COLO668 (cell line): Measurements from ENCODE around the gene CFLAR.

Source experiments
- DNase-seq: peaks from one replicate; lab custom pipeline; 2025; ENCODE audit not compliant: unreplicated experiment; lab: John Stamatoyannopoulos, UW

Gene CFLAR

GRCh38 chr2:201205515-201205849 lies 89.5 kb downstream of the CFLAR start:
- no peak for DNase-seq

DNA sequence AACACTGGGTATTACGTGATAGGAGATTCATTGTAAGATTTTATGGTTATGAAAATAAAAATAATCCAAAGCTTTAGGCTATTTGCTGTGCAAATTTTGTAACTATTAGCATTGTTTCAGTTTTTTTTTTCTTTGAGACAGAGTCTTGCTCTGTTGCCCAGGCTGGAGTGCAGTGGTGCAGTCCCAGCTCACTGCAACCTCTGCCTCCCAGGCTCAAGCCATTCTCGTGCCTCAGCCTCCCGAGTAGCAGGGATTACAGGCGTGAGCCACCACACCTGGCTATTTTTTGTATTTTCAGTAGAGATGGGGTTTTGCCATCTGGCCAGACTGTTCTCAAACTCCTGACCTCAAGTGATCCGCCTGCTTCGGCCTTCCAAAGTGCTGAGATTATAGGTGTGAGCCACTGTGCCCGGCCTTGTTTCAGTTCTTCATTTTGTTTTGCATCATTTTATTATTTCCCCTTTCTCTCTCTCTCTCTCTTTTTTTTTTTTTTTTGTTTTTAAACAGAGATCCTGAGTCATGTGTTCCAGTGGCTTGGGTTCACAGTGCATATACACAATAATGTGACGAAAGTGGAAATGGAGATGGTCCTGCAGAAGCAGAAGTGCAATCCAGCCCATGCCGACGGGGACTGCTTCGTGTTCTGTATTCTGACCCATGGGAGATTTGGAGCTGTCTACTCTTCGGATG lies 92.7 kb downstream of the CFLAR start:
- no peak for DNase-seq

DNA sequence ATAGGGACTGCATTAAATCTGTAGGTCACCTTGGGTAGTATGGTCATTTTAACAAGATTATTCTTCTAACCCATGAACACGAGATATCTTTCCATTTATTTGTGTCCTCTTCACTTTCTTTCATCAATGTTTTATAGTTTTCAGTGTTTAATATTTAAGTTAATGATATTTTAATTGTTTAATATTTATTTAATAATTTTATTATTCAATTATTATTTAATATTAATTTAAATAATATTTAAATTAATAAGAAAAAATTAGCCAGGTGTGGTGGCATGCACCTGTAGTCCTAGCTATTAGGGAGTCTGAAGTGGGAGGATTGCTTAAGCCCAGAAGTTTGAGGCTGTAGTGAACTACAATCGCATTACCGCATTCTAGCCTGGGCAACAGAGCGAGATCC lies 100.0 kb downstream of the CFLAR start:
- DNase-seq, result no peak

DNA sequence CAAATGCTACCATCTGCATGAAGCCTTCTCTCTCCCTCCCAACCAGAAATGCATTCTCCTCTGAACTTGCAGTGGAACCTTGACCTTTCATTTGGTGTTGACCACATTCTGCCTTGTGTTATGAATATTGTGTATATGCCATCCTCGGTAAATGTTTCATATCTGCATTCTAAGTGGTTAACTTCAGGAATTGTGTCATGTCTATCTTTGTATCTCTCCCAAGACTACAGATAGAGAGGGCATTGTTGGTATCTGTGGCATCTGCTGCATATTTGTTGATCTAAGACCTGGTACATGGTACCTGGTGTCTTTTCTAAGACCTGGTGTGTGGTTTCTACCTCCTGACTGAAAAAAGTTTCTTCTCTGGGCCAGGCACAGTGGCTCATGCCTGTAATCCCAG lies 101.0 kb downstream of the CFLAR start:
- DNase-seq, result no peak

DNA sequence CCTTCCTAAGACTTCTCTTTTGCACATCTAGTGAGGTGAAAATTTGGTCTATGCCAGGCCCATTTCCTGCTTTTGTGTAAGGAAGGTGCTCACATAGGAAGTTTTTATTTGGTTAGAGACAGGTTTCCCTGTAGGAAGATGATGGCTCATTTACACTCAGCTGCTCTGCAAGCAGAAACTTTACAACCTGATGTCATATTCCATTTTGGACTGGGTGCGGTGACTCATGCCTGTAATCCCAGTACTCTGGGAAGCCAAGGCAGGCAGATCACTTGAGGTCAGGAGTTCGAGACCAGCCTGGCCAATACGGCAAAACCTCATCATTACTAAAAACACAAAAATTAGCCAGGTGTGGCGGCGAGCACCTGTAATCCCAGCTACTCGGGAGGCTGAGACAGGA lies 102.8 kb downstream of the CFLAR start:
- DNase-seq, result no peak

GRCh38 chr2:201219328-201220096 lies 103.5 kb downstream of the CFLAR start:
- DNase-seq, result no peak

- DNase-seq, result peak; percentile 17
Measured at GRCh38 chr2:201220102-201220570, 104.2 kb downstream of the CFLAR start.

DNA sequence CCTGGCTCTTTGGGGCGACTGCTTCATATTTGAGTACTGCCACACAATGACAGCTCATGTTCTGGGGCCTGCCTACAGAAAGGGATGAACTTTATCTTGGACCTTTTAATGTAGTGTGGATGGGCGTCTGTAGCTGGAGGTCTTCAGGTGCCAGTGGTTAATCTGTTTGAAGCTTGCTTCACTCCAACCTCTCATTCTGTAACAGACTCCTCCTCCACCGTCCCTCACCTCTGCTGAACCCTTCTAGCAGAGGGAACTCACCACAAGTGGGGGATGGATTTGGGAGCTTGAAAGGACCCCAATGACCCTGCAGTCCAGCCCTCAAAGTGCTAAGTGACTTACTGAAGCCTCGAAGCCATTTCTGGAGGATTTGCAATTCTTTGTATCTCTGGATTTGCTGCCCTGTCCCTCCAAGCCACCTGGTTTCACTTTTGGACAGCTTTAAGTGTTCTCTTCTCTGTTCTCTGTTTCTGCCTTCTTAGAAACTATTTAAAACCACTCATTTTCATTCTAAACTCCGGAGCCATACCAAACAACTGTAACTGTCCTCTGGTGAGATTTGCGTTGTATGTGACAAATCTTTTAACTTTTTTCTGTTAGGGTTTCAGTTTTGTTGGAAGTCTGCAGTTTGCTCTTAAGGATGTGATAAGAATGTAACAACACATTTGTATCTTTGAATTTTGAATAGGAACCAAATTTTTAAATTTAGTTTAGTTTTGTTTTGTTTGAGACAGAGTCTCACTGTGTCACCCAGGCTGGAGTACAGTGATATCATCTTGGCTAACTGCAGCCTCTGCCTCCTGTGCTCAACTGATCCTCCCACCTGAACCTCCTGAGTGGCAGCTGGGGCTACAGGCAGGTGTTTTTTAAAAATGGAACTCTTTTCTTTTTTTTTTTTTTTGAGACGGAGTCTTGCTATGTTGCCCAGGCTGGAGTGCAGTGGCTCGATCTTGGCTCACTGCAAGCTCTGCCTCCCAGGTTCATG lies 107.4 kb downstream of the CFLAR start:
- DNase-seq, result no peak
